Posterior cingulate gyrus (tissue), 11 donors: ENCODE results near the gene DNAH8.

Source experiments
- DNase-seq, 10 donors: peaks; one replicate each; pipeline versions ENCODE4 v3.0.0 to v3.0.0-alpha.2; 2020 to 2021; ENCODE audit warnings: mixed read lengths in 3 of 10
- intact Hi-C: fragments of 100-400 bp; cut with DNase I; formaldehyde crosslinking; loops from one replicate; pipeline ENCODE4 v1.15.1; 2023

The DNAH8 gene

GRCh38 chr6:38988736-38989449 lies 273.8 kb downstream of the DNAH8 start:
- DNase-seq: no peak
- intact Hi-C loops: no loop called here

- DNase-seq: no peak
- intact Hi-C loops: no loop called here
Measured at GRCh38 chr6:38990475-38990874, 275.4 kb downstream of the DNAH8 start.

- DNase-seq: no peak
- intact Hi-C loops: no loop called here
Measured at GRCh38 chr6:38996676-38997075, 281.6 kb downstream of the DNAH8 start.

- DNase-seq: no peak
Measured at GRCh38 chr6:38997128-38997761, 282.1 kb downstream of the DNAH8 start.

DNA sequence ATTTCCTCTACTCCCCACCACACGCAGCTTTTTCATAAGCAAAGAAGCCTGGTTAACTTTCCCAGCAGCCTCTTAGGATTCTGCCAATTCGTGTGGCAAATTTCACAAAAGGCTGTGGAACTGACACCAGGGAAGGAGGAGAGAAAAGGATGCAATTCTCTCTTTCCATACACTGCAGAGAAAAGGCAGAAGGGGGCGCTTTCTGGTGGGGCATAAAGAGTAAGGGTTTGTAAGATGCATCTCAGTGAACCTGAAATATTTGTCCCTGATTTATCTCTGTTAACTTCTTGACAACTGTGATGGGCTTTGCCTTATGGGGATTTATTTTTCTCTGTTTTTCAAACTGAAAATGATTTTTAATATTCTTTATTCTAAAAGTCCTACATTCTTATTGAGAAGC lies 288.0 kb downstream of the DNAH8 start:
- intact Hi-C loops: no loop called here

More at GRCh38 chr6:38997128-38997761, 282.1 kb downstream of the DNAH8 start:
- intact Hi-C loops: no loop called here

DNA sequence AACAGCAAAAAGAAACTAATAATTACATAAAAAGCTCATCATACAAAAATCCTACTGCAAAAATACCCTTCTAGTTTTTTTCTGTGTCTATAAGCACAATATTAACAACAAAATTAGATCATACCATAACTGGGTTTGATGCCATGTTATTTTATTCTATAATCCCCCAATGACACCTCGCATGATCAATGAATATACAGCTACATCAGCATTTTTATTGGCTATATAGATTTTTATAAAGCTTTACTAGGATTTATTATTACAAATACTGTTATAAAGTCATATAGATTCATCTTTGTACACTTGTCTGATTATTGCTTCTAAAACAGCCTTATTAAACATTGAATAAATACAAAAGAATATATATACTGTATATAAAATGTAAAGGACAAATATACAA lies 288.4 kb downstream of the DNAH8 start:
- intact Hi-C loops: no loop called here

More for the DNA sequence above, 288.0 kb downstream of the DNAH8 start:
- no peak for DNase-seq

DNA sequence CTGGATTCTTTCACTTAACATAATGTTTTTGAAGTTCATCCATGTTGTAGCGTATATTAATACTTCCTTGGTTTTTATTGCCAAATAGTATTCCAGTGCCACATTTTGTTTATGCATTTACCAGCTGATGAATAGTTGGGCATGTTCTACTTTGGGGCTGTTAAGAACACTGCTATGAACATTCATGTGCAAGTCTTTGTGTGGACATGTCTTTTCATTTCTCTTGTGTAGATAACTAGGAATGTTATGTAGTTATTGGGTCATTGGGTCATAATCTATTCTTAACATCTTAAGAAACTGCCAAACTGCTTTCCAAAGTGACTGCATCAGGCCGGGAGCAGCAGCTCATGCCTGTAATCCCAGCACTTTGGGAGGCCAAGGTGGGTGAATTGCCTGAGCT lies 289.7 kb downstream of the DNAH8 start:
- intact Hi-C loops: no loop called here
- no peak for DNase-seq

More for the DNA sequence above, 288.4 kb downstream of the DNAH8 start:
- DNase-seq: no peak

DNA sequence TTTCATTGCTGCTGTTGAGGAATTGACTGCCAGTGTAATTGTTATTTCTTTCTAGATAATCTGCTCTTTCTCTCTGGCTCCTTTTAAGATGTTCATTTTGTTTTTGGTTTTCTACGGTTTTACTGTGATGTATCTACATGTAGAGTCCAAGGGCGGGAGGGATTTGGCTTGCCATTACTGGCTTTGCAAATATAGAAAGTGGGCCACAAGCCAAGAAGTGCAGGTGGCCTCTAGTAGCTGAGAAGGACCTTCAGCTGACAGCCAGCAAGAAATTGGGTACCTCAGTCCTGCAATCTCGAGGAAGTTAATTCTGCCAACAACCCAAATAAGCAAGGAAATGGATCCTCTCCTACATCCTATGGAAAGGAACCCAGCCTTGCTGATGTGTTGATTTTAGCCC lies 290.7 kb downstream of the DNAH8 start:
- intact Hi-C loops: no loop called here
- no peak for DNase-seq

GRCh38 chr6:39007575-39007974 lies 292.5 kb downstream of the DNAH8 start:
- intact Hi-C loops: no loop called here
- DNase-seq: no peak

DNA sequence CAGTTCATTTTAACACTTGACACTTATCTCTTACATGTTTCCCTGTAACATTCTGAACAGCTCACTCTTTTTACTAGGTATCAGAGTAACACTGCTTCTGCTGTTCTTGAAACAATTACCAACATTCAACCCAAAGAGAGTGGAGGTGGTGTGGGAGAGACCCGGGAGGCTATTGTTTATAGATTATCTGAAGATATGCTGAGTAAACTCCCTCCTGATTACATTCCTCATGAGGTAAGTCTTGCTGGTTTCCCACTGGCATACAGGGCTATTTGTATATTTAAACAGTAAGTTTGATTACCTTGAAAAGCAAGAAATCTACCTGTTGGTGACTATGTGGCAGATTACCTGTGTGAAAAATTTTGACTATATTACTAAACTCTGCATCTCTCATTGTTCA lies 293.6 kb downstream of the DNAH8 start:
- DNase-seq: no peak
- intact Hi-C loops: no loop called here

GRCh38 chr6:39009476-39009875 lies 294.4 kb downstream of the DNAH8 start:
- intact Hi-C loops: no loop called here
- no peak for DNase-seq

DNA sequence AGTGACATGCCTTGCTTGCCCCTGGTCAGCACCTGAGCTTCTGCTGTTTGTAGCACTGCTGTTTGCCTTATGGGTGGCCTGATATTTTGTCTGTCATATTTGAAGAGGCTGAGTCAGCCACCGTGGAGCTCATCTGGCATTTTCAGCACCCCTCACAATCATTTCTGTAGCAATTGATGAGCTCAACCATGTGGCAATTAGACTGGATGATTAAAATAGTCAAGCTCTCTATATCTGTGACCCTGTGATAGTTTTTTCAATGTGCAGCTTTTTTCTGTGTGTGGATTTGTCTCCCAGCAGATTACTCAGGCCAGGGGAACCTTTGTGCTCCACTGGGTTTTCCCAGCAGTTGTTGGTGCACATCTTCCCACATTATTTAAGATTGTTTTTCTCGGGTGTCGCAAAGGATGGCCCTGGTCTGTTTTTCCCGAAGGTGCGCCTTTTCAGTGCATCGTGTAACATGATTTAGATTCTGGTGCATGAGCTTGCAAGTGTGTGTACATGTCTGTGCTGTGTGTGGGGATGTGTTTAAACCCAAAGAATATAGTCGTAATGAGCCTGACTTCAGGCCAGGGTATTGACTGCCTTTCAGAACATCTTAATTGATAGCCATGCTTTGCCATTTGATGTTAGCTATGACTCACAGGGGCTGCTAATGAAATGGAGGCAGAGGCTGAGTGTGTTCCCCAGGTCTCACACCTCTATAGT lies 301.9 kb downstream of the DNAH8 start:
- intact Hi-C loops: no loop called here
- DNase-seq: no peak

- DNase-seq: no peak
- intact Hi-C loops: no loop called here
Measured at GRCh38 chr6:39017547-39017880, 302.4 kb downstream of the DNAH8 start.

- no peak for DNase-seq
- intact Hi-C loops: no loop called here
Measured at GRCh38 chr6:39018103-39018502, 303.0 kb downstream of the DNAH8 start.

- no peak for DNase-seq
- intact Hi-C loops: no loop called here
Measured at GRCh38 chr6:39020136-39020535, 305.0 kb downstream of the DNAH8 start.

DNA sequence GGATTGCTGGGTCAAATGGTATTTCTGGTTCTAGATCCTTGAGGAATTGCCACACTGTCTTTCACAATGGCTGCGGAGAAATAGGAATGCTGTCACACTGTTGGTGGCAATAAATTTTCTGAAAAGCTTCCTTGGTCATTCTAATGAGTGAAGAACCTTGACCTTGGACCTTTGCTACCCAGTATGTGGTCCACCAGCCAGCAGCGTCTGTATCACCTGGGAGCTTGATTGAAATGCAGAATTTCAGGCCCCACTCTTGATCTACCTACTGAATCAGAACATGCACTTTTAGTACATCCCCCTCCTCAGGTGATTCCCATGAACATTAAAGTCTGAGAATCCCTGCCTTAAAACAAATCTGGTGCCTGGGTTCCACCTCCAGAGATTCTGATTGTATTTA lies 305.9 kb downstream of the DNAH8 start:
- no peak for DNase-seq
- intact Hi-C loops: no loop called here

- DNase-seq: no peak
- intact Hi-C loops: no loop called here
Measured at GRCh38 chr6:39021779-39022178, 306.7 kb downstream of the DNAH8 start.

- no peak for DNase-seq
Measured at GRCh38 chr6:39026175-39026574, 311.1 kb downstream of the DNAH8 start.

DNA sequence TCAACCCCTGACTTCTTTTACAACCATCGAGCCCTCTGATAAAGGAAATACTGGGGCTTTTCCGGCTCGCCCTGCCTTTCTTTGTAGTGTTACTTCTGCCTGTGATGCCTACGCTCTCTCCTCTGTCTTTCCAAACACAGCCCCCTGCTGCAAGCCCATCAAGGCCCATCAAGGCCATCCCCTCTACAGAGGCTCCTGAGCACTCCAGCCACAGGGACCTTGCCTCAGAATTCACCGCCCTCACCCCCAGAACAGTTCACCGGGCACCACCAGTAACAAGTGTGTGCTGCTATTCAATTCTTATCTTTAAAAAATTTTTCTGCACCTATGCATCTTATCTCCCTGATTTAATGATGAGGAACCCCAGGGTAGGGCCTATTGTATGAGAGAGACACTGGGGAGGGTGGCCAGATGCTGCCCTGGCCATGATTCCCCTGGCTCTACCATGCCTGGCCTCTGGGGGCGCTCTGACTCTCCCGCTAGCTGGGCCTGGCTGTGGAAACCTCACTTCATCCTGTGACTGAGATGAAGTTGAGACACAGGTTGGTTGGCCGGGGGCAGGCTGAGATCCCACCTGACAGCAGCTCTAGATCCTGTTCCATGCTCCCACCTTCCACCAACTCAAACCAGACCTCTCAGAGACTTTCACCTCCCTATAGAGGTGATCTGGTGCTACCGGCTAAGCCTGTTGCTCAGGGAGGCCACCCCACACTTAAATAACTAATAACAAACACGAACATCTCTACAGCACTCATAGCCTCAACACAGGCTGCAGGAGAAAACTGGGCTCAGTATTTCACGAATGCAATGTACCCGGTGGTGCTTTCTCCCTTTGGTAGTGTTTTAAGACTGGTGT lies 314.3 kb downstream of the DNAH8 start:
- intact Hi-C loops: no loop called here
- peak in 1 of 10 donors; percentile 17 for DNase-seq

More at GRCh38 chr6:39026175-39026574, 311.1 kb downstream of the DNAH8 start:
- intact Hi-C loops: no loop called here

DNA sequence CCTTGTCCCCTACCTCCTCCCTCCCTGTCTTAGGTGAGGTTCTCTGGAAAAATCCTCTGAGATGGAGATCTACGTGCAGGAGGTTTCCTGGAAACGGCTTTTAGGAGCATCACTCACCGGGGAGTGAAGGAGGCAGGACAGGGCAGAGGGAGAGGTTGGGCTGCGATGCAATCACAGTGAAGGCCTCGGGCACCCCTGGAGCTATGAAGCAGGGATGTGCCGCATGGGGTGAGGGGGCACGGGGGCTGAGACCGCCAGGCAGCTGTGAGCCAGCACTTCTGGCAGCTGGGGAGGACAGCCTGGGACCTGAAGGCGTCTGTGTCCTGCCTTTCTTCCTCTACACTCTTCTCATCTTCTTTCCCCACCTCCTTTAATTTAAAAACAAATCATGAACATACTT lies 320.6 kb downstream of the DNAH8 start:
- intact Hi-C loops: no loop called here
- DNase-seq: peak in 1 of 10 donors; percentile 62

DNA sequence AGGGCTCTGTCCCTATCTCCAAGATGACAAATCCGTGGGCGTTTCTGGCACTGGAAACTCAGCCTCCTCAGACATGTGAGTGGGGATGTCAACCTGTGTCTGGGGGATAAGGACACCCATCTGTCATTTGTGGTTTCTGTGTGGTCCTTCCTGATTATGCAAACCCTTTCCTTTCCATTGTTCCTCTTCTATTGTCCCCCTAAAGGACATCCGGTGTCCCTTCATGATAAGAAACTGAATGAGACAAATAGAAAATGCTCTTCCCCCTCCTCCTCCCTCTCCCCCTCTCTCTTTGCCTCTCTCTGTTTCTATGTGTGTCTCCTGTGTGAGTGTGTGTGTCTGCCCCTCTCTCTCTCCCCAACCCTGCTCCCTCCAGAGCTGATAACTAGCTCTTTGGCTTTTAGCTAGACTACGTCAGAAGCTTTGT lies 322.0 kb downstream of the DNAH8 start:
- no peak for DNase-seq
- intact Hi-C loops: no loop called here
